Right lobe of liver (tissue), 6 donors: Measurements from ENCODE around the gene SLC6A19. TPM values are rescaled to one million over a fixed set of nuclear protein-coding genes. Genes with fewer than 3 reads are reported as not detected.
A peak's percentile ranks its signal among the peaks of the same experiment; 100 is the strongest.

Experiments used
- ATAC-seq, 4 donors: fragments of 200-7000 bp; cut with Tn5 transposase; one replicate each; pipeline ENCODE4 v1.9.1; 2020; ENCODE audit warnings: mild to moderate bottlenecking in 4 of 4, moderate library complexity in 4 of 4
- DNase-seq, 3 donors: peaks; one replicate each; pipeline ENCODE4 v3.0.0-alpha.2; 2020
- H3K27ac ChIP-seq, 3 donors: fragments of 200-600 bp; one replicate each; pipeline ENCODE4 v1.8.0; 2022
- H3K27me3 ChIP-seq, 2 donors: fragments of 200-600 bp; one replicate each; pipeline ENCODE4 v1.8.0; 2022
- H3K36me3 ChIP-seq, 4 donors: fragments of 200-600 bp; sonication (generic) in 1 of 4; one replicate each; pipeline versions ENCODE4 v1.5.1 to v1.8.0; 2017 to 2022; ENCODE audit warnings: control low read depth in 1 of 4
- H3K4me1 ChIP-seq, 4 donors: fragments of 200-600 bp; sonication (generic) in 1 of 4; one replicate each; pipeline versions ENCODE4 v1.5.1 to v1.8.0; 2017 to 2022; ENCODE audit warnings: control low read depth in 1 of 4
- H3K4me3 ChIP-seq, 3 donors: fragments of 200-600 bp; one replicate each; pipeline ENCODE4 v1.8.0; 2022
- H3K9me3 ChIP-seq, 4 donors: fragments of 200-600 bp; sonication (generic) in 1 of 4; one replicate each; pipeline versions ENCODE4 v1.5.1 to v1.8.0; 2017 to 2022; ENCODE audit warnings: control low read depth in 1 of 4
- CTCF ChIP-seq, 4 donors: fragments of 200-600 bp in 3 of 4; fragments of 450-650 bp in 1 of 4; IDR thresholded peaks; one replicate each; pipeline versions ENCODE4 v1.5.1 to v1.8.0; 2016 to 2022; ENCODE audit warnings: antibody characterized with exemption in 4 of 4, mild to moderate bottlenecking in 2 of 4
- POLR2A ChIP-seq: fragments of 450-650 bp; IDR thresholded peaks from one replicate; pipeline ENCODE4 v1.6.1; 2017; ENCODE audit warnings: antibody characterized with exemption, mild to moderate bottlenecking
- WGBS: methylation state at CpG from one replicate; pipeline ENCODE4 v1.1.6; 2018; ENCODE audit warnings: low coverage, low lambda C conversion rate; ENCODE audit not compliant: insufficient coverage; ENCODE audit errors: missing lambda C conversion rate; 5-methylcytosine and 5-hydroxymethylcytosine counted together
- intact Hi-C, 2 donors: fragments of 100-400 bp; cut with DNase I; formaldehyde crosslinking; loops; one replicate each; pipeline versions ENCODE4 v1.11.2 to v1.14.1; 2022
- total RNA-seq, 6 experiments: library from RNA; depleted of rRNA in 2 of 6; stranded (reverse); fragments of >200 nt in 2 of 6; fragmentation: NEBNext Ultra II Directional in 3 of 6; extraction: Animal tissue kit (Norgen Biotek cat#: 25700) in 3 of 6; gene quantifications; one replicate each; pipeline versions ENCODE4 v1.1.0 to v1.2.4, GENCODE V29; 2016 to 2023
- donor health status: DM: no; HTN: yes; CAD: no.
- donor health status: DM: no; HTN: no; CAD: no.
- donor health status: DM: no; HTN: no; CAD: no.
- donor health status: DM: no; HTN: yes; CAD: no.
- donor health status: DM: no; HTN: yes; CAD: no.

Gene SLC6A19
- total RNA-seq, 6 experiments from 2014 or later = 0.12 to 0.93 (median 0.41) TPM

GRCh38 chr5:1199649-1200494 is 1.5 kb upstream of the SLC6A19 start:
- ATAC-seq (peak in 2 of 4 donors; percentile 11), DNase-seq (no peak)
- Histone ChIP-seq H3K4me1 (no peaks in the 10 kb centered on the region), H3K27me3 (no peaks in the 10 kb centered on the region), H3K27ac (no peak overlapping the region), H3K9me3 (no peaks in the 10 kb centered on the region), H3K4me3 (no peak overlapping the region), H3K36me3 (no peaks in the 10 kb centered on the region)
- 47% methylated on average over 15 of the region's 26 CpGs for WGBS
- intact Hi-C loops = loop anchor here in 1 of 2 donors (5.0 kb wide), 1 partner anchor 38 kb away; no protein-coding TSS in a partner anchor
- TF ChIP-seq POLR2A (no peak), CTCF (IDR thresholded peaks at IDR 0.05) (no peak)

- no peaks in the 10 kb centered on the region for H3K27me3 ChIP-seq
- 86% methylated on average over 9 of the region's 28 CpGs for whole genome bisulfite sequencing
- ATAC-seq (no peak), DNase-seq (peak in 1 of 3 donors; percentile 36)
- intact Hi-C loops = loop anchor here in 1 of 2 donors (5.0 kb wide), 1 partner anchor 38 kb away; no protein-coding TSS in a partner anchor
- no peak overlapping the region for H3K27ac ChIP-seq
- no peak overlapping the region for H3K4me3 ChIP-seq
- H3K9me3 ChIP-seq = no peaks in the 10 kb centered on the region
- H3K4me1 ChIP-seq = no peaks in the 10 kb centered on the region
- H3K36me3 ChIP-seq = no peaks in the 10 kb centered on the region
- TF ChIP-seq CTCF (IDR thresholded peaks at IDR 0.05) (no peak), POLR2A (no peak)
Measured at GRCh38 chr5:1200495-1201326, 684 bp upstream of the SLC6A19 start.

- no peak for TF ChIP-seq POLR2A
- TF ChIP-seq CTCF (IDR thresholded peaks at IDR 0.05) = no peak
- DNase-seq (peak in 1 of 3 donors; percentile 40), ATAC-seq (no peak)
- no peaks in the 10 kb centered on the region for H3K27me3 ChIP-seq
- intact Hi-C loops = loop anchor here in 1 of 2 donors (5.0 kb wide), 1 partner anchor 40 kb away; no protein-coding TSS in a partner anchor
- no peaks in the 10 kb centered on the region for H3K4me1 ChIP-seq
- WGBS = no CpG with 5 or more reads among the region's 26 CpGs
- H3K4me3 ChIP-seq = no peak overlapping the region
- no peak overlapping the region for H3K27ac ChIP-seq
- no peaks in the 10 kb centered on the region for H3K36me3 ChIP-seq
- no peaks in the 10 kb centered on the region for H3K9me3 ChIP-seq
Measured at GRCh38 chr5:1202026-1202797, 817 bp downstream of the SLC6A19 start.

GRCh38 chr5:1202798-1203185 is 1.4 kb downstream of the SLC6A19 start:
- ATAC-seq (no peak), DNase-seq (no peak)
- Histone ChIP-seq H3K4me1 (no peaks in the 10 kb centered on the region), H3K36me3 (no peaks in the 10 kb centered on the region), H3K27me3 (no peaks in the 10 kb centered on the region), H3K4me3 (no peak overlapping the region), H3K9me3 (no peaks in the 10 kb centered on the region), H3K27ac (no peak overlapping the region)
- intact Hi-C loops = loop anchor here in 1 of 2 donors (5.0 kb wide), 1 partner anchor 40 kb away; no protein-coding TSS in a partner anchor
- no peak for TF ChIP-seq POLR2A
- no peak for TF ChIP-seq CTCF (IDR thresholded peaks at IDR 0.05)
- WGBS = 40% methylated on average over 1 of the region's 7 CpGs
